Neural cell (in vitro differentiated cells): ENCODE measurements around the gene SMIM1. TPM values are rescaled to one million over a fixed set of nuclear protein-coding genes. Genes with fewer than 3 reads are reported as not detected.

Source experiments
- H2AFZ ChIP-seq: fragments of 200-600, 300-800 bp; sonication (generic), shearing (Covaris generic); 2 replicates; pipeline ENCODE4 v1.6.0; 2014; ENCODE audit warnings: low read depth, mild to moderate bottlenecking, antibody characterized with exemption, low read length, moderate library complexity
- H3F3A ChIP-seq: fragments of 200-600 bp; shearing (Covaris generic); 2 replicates; pipeline ENCODE4 v1.6.1; 2016; ENCODE audit warnings: mild to moderate bottlenecking, moderate library complexity, mixed read lengths, antibody characterized with exemption, low read length; ENCODE audit not compliant: insufficient read depth, poor library complexity, severe bottlenecking
- H3K27ac ChIP-seq: fragments of 200-600, 300-800 bp; sonication (generic), shearing (Covaris generic); 2 replicates; pipeline ENCODE4 v1.5.1; 2014; ENCODE audit warnings: mild to moderate bottlenecking, low read length, moderate library complexity
- H3K27me3 ChIP-seq: fragments of 300-800, 200-600 bp; sonication (generic), shearing (Covaris generic); 2 replicates; pipeline ENCODE4 v1.6.0; 2014; ENCODE audit warnings: mild to moderate bottlenecking, low read depth, low read length, moderate library complexity; ENCODE audit not compliant: insufficient read depth
- H3K36me3 ChIP-seq: fragments of 300-800, 200-600 bp; sonication (generic), shearing (Covaris generic); 2 replicates; pipeline ENCODE4 v1.5.1; 2014; ENCODE audit warnings: mild to moderate bottlenecking, antibody characterized with exemption, low read length, moderate library complexity; ENCODE audit not compliant: insufficient read depth
- H3K4me2 ChIP-seq: fragments of 300-800, 200-600 bp; sonication (generic), shearing (Covaris generic); 2 replicates; pipeline ENCODE4 v1.6.0; 2014; ENCODE audit warnings: mild to moderate bottlenecking, low read length
- H3K4me3 ChIP-seq: fragments of 300-800, 200-600 bp; sonication (generic), shearing (Covaris generic); 2 replicates; pipeline ENCODE4 v1.5.1; 2014; ENCODE audit warnings: mild to moderate bottlenecking, low read length, moderate library complexity
- H3K79me2 ChIP-seq: fragments of 200-600 bp; shearing (Covaris generic); replicated peaks from 2 replicates; pipeline ENCODE4 v1.6.0; 2014; ENCODE audit warnings: mild to moderate bottlenecking, low read length, moderate library complexity; ENCODE audit not compliant: insufficient read depth
- H3K9ac ChIP-seq: fragments of 300-800, 200-600 bp; sonication (generic), shearing (Covaris generic); 2 replicates; pipeline ENCODE4 v1.6.1; 2016; ENCODE audit warnings: mild to moderate bottlenecking, low read length, mixed read lengths
- H3K9me2 ChIP-seq: fragments of 200-600 bp; shearing (Covaris generic); 2 replicates; pipeline ENCODE4 v1.6.1; 2016; ENCODE audit warnings: mild to moderate bottlenecking, low read length, mixed read lengths; ENCODE audit not compliant: insufficient read depth
- H3K9me3 ChIP-seq: fragments of 200-600, 300-800 bp; sonication (generic), shearing (Covaris generic); 2 replicates; pipeline ENCODE4 v1.6.1; 2016; ENCODE audit warnings: mild to moderate bottlenecking, mixed run types, low read length, moderate library complexity, mixed read lengths
- H4K20me1 ChIP-seq: fragments of 200-600 bp; shearing (Covaris generic); 2 replicates; pipeline ENCODE4 v1.6.1; 2016; ENCODE audit warnings: mild to moderate bottlenecking, mixed run types; ENCODE audit not compliant: insufficient read depth
- CTCF ChIP-seq: fragments of 450-650 bp; IDR thresholded peaks from 2 replicates; pipeline ENCODE4 v1.5.1; 2014; ENCODE audit warnings: antibody characterized with exemption, mild to moderate bottlenecking, moderate library complexity; ENCODE audit not compliant: poor library complexity, severe bottlenecking
- EP300 ChIP-seq: fragments of 450-650 bp; conservative IDR thresholded peaks from 2 replicates; pipeline ENCODE4 v1.6.1; 2014; ENCODE audit warnings: antibody characterized with exemption, mild to moderate bottlenecking, moderate library complexity; ENCODE audit not compliant: poor library complexity, severe bottlenecking
- EZH2 ChIP-seq: fragments of 200-600, 300-800 bp; shearing (Covaris generic), sonication (generic); IDR thresholded peaks from 2 replicates; pipeline ENCODE4 v1.6.1; 2014; ENCODE audit warnings: antibody characterized with exemption, low read length, borderline replicate concordance, mild to moderate bottlenecking; ENCODE audit not compliant: insufficient read depth, poor library complexity, severe bottlenecking
- MXI1 ChIP-seq: fragments of 450-650 bp; conservative IDR thresholded peaks from 2 replicates; pipeline ENCODE4 v1.6.1; 2014; ENCODE audit warnings: antibody characterized with exemption, mild to moderate bottlenecking; ENCODE audit not compliant: poor library complexity, severe bottlenecking
- POLR2AphosphoS5 ChIP-seq: IDR thresholded peaks from 2 replicates; pipeline ENCODE4 v1.6.1; 2012
- RAD21 ChIP-seq: fragments of 450-650 bp; conservative IDR thresholded peaks from 2 replicates; pipeline ENCODE4 v1.6.1; 2014; ENCODE audit warnings: antibody characterized with exemption, mild to moderate bottlenecking, moderate library complexity
- REST ChIP-seq: IDR thresholded peaks from 2 replicates; pipeline ENCODE4 v1.6.1; 2012; ENCODE audit warnings: borderline replicate concordance
- SMC3 ChIP-seq: fragments of 450-650 bp; conservative IDR thresholded peaks from 2 replicates; pipeline ENCODE4 v1.6.1; 2014; ENCODE audit warnings: antibody characterized with exemption, mild to moderate bottlenecking, moderate library complexity; ENCODE audit not compliant: poor library complexity
- TAF1 ChIP-seq: IDR thresholded peaks from 2 replicates; pipeline ENCODE4 v1.6.1; 2012; ENCODE audit warnings: low read depth
- polyA plus RNA-seq: library from polyadenylated mRNA; depleted of rRNA; stranded (reverse); fragments of >200 nt; gene quantifications from 2 replicates; pipeline ENCODE4 v1.2.3, GENCODE V29; 2014

The SMIM1 gene
- polyA plus RNA-seq, 1 donor from 2014 or later: not detected

GRCh38 chr1:3817138-3817740 is 44.7 kb downstream of the SMIM1 start:
- no peaks in the 10 kb centered on the region for H4K20me1 ChIP-seq
- H3K27me3 ChIP-seq: no peaks in the 10 kb centered on the region
- H3K79me2 ChIP-seq: no peaks in the 10 kb centered on the region
- H3K9me3 ChIP-seq: no peaks in the 10 kb centered on the region
- H3K4me2 ChIP-seq: no peak overlapping the region
- no peak overlapping the region for H3K9ac ChIP-seq
- no peak overlapping the region for H3K4me3 ChIP-seq
- no peaks in the 10 kb centered on the region for H3F3A ChIP-seq
- H3K9me2 ChIP-seq: no peaks in the 10 kb centered on the region
- H3K36me3 ChIP-seq: no peaks in the 10 kb centered on the region
- TF ChIP-seq CTCF: no peak
- no peak for TF ChIP-seq RAD21
- TF ChIP-seq MXI1: no peak
- TF ChIP-seq POLR2AphosphoS5: no peak
- TF ChIP-seq TAF1: no peak
- no peak for TF ChIP-seq REST
- no peak for TF ChIP-seq EZH2
- TF ChIP-seq SMC3: no peak
- TF ChIP-seq EP300: no peak
- H2AFZ ChIP-seq: no peak overlapping the region
- no peak overlapping the region for H3K27ac ChIP-seq

GRCh38 chr1:3817821-3818597 is 45.5 kb downstream of the SMIM1 start:
- no peaks in the 10 kb centered on the region for H3K36me3 ChIP-seq
- no peaks in the 10 kb centered on the region for H4K20me1 ChIP-seq

More at GRCh38 chr1:3817821-3818597, 45.5 kb downstream of the SMIM1 start:
- no peak overlapping the region for H3K4me3 ChIP-seq
- no peaks in the 10 kb centered on the region for H3K9me2 ChIP-seq
- no peaks in the 10 kb centered on the region for H3K27me3 ChIP-seq
- no peak overlapping the region for H3K4me2 ChIP-seq
- no peaks in the 10 kb centered on the region for H3K9me3 ChIP-seq
- no peaks in the 10 kb centered on the region for H3K79me2 ChIP-seq
- H2AFZ ChIP-seq: no peak overlapping the region
- no peaks in the 10 kb centered on the region for H3F3A ChIP-seq
- no peak overlapping the region for H3K9ac ChIP-seq
- TF ChIP-seq CTCF (no peak), MXI1 (no peak), RAD21 (no peak), EZH2 (no peak), REST (no peak), TAF1 (no peak), EP300 (no peak), SMC3 (no peak), POLR2AphosphoS5 (no peak)
- no peak overlapping the region for H3K27ac ChIP-seq
